IPS-18c (cell line): ENCODE results near the gene FAM131C.
"Not testable (repeated sequence)": the region's sequence is repeated elsewhere in the genome, so short reads cannot be mapped to it uniquely, and the experiment has no call there.

Experiments
- H3K4me3 ChIP-seq: 2 replicates; pipeline ENCODE4 v1.7.0; 2013; ENCODE audit warnings: low read depth, mild to moderate bottlenecking, low read length, moderate library complexity; ENCODE audit not compliant: insufficient read depth
- H3K9me3 ChIP-seq: one replicate; pipeline ENCODE4 v1.6.1; 2013; ENCODE audit warnings: mild to moderate bottlenecking, low read length, moderate library complexity; ENCODE audit not compliant: control insufficient read depth, insufficient read depth

The FAM131C gene

GRCh38 chr1:16054598-16055540 lies 18.6 kb downstream of the FAM131C start:
- H3K4me3 ChIP-seq, result no peak overlapping the region
- no peaks in the 10 kb centered on the region for H3K9me3 ChIP-seq

GRCh38 chr1:16053781-16054502 lies 19.5 kb downstream of the FAM131C start:
- no peak overlapping the region for H3K4me3 ChIP-seq
- no peaks in the 10 kb centered on the region for H3K9me3 ChIP-seq

- H3K4me3 ChIP-seq, H3K9me3 ChIP-seq: not testable (repeated sequence)
These were observed 21.5 kb downstream of the FAM131C start for GRCh38 chr1:16051949-16052348.

GRCh38 chr1:16051039-16051438 lies 22.4 kb downstream of the FAM131C start:
- H3K4me3 ChIP-seq, result no peak overlapping the region
- no peaks in the 10 kb centered on the region for H3K9me3 ChIP-seq

GRCh38 chr1:16050328-16050727 lies 23.1 kb downstream of the FAM131C start:
- Histone ChIP-seq H3K9me3 (no peaks in the 10 kb centered on the region), H3K4me3 (no peak overlapping the region)

GRCh38 chr1:16048573-16049189 lies 24.8 kb downstream of the FAM131C start:
- Histone ChIP-seq H3K4me3 (peak overlapping the region; percentile 49; the same call in 1 of the 2 replicates), H3K9me3 (peaks cover 3% of the 10 kb centered on the region)

GRCh38 chr1:16047791-16048475 lies 25.5 kb downstream of the FAM131C start:
- peak overlapping the region; percentile 40; the same call in 1 of the 2 replicates for H3K4me3 ChIP-seq
- peaks cover 3% of the 10 kb centered on the region for H3K9me3 ChIP-seq

GRCh38 chr1:16046842-16047241 lies 26.6 kb downstream of the FAM131C start:
- Histone ChIP-seq H3K9me3 (peaks cover 3% of the 10 kb centered on the region), H3K4me3 (no peak overlapping the region)

GRCh38 chr1:16043950-16044349 lies 29.5 kb downstream of the FAM131C start:
- Histone ChIP-seq H3K4me3 (no peak overlapping the region), H3K9me3 (peaks cover 3% of the 10 kb centered on the region)

GRCh38 chr1:16043521-16043920 lies 29.9 kb downstream of the FAM131C start, which contains the start of gene CLCNKB:
Gene CLCNKB, plus strand, starts transcription at chr1:16043782. Its CDS starts 711 bp downstream, at chr1:16044493.
- Histone ChIP-seq H3K4me3 (no peak within 1 kb of the TSS), H3K9me3 (peaks cover 3% of the 10 kb centered on the region)

- H3K9me3 ChIP-seq, H3K4me3 ChIP-seq: not testable (repeated sequence)
These were observed 30.8 kb downstream of the FAM131C start for GRCh38 chr1:16042654-16043053.

GRCh38 chr1:16042096-16042495 lies 31.4 kb downstream of the FAM131C start:
- H3K9me3 ChIP-seq, result peaks cover 3% of the 10 kb centered on the region
- no peak overlapping the region for H3K4me3 ChIP-seq

- no peak overlapping the region for H3K4me3 ChIP-seq
These were observed 32.3 kb downstream of the FAM131C start for GRCh38 chr1:16041200-16041599.

GRCh38 chr1:16039871-16040270 lies 33.6 kb downstream of the FAM131C start:
- not testable (repeated sequence) for H3K4me3 ChIP-seq

More at GRCh38 chr1:16041200-16041599, 32.3 kb downstream of the FAM131C start:
- peaks cover 3% of the 10 kb centered on the region for H3K9me3 ChIP-seq

GRCh38 chr1:16038620-16038912 lies 34.9 kb downstream of the FAM131C start:
- no peak overlapping the region for H3K4me3 ChIP-seq

More at GRCh38 chr1:16039871-16040270, 33.6 kb downstream of the FAM131C start:
- H3K9me3 ChIP-seq, result not testable (repeated sequence)

GRCh38 chr1:16036461-16036860 lies 37.0 kb downstream of the FAM131C start:
- H3K9me3 ChIP-seq, H3K4me3 ChIP-seq: not testable (repeated sequence)

More at GRCh38 chr1:16038620-16038912, 34.9 kb downstream of the FAM131C start:
- no peaks in the 10 kb centered on the region for H3K9me3 ChIP-seq

GRCh38 chr1:16033103-16033632 lies 40.3 kb downstream of the FAM131C start:
- H3K4me3 ChIP-seq, H3K9me3 ChIP-seq: not testable (repeated sequence)
